HUES64 (cell line): ENCODE results near the gene PPP3R2.

Source experiments
- H3K27ac ChIP-seq: 2 replicates; pipeline ENCODE4 v1.7.0; 2013; ENCODE audit warnings: low read depth, low read length, inconsistent platforms
- H3K27me3 ChIP-seq: 2 replicates; pipeline ENCODE4 v1.6.1; 2013; ENCODE audit warnings: mild to moderate bottlenecking, low read length; ENCODE audit not compliant: insufficient read depth
- H3K36me3 ChIP-seq: 2 replicates; pipeline ENCODE4 v1.6.1; 2013; ENCODE audit warnings: mild to moderate bottlenecking, low read length; ENCODE audit not compliant: insufficient read depth
- H3K4me1 ChIP-seq: 2 replicates; pipeline ENCODE4 v1.6.1; 2013; ENCODE audit warnings: mild to moderate bottlenecking, low read length, moderate library complexity; ENCODE audit not compliant: insufficient read depth
- H3K4me3 ChIP-seq: 2 replicates; pipeline ENCODE4 v1.5.1; 2013; ENCODE audit warnings: mild to moderate bottlenecking, low read length, moderate library complexity
- H3K9ac ChIP-seq: 2 replicates; pipeline ENCODE4 v1.6.1; 2013; ENCODE audit warnings: mild to moderate bottlenecking, low read depth, low read length
- H3K9me3 ChIP-seq: 2 replicates; pipeline ENCODE4 v1.6.1; 2013; ENCODE audit warnings: low read depth, low read length; ENCODE audit not compliant: insufficient read depth
- WGBS: fragments of 150-250, 120-280 bp; methylation state at CpG from one replicate; pipeline ENCODE4 v1.1.7; 2013; ENCODE audit warnings: missing lambda C conversion rate; 5-methylcytosine and 5-hydroxymethylcytosine counted together

PPP3R2 gene

DNA sequence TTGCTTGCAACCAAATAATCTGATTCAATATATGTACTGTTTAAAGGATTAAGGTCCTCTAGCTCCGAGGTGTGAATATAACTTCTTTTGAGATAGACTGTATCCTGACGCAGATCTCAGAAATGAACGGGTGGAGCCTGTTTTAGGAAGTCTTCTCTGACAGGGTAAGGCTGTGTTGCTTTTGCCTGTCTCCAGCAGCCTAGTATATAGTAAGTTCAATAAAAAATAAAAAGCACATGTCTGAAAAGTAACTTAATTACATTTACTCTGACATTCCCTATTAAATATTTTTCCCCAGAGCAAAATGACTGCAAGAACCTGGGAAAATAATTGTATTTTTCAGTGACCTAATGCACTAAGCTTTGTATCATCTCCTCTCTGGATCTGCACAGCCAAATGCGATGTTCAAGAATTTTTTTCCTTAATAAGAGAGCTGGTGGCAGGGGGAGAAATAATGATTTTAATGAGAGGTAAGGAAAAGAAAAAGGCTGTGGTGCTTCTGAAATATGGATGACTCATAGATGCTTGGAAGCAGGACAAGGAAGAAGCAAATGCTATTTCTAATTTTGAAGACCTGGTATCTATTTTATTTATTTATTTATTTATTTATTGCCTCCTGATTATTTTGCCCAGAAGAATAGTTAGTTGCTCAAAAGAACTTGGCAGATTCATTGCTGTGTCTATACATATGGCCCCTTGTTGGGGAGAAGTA lies 7.3 kb downstream of the PPP3R2 start:
- no peak overlapping the region for H3K9ac ChIP-seq
- no peaks in the 10 kb centered on the region for H3K36me3 ChIP-seq
- H3K4me3 ChIP-seq = no peak overlapping the region
- H3K4me1 ChIP-seq = peaks cover 11% of the 10 kb centered on the region
- H3K27me3 ChIP-seq = no peaks in the 10 kb centered on the region
- 93% methylated on average over 4 of the region's 4 CpGs for WGBS
- H3K27ac ChIP-seq = no peak overlapping the region
- H3K9me3 ChIP-seq = no peaks in the 10 kb centered on the region

DNA sequence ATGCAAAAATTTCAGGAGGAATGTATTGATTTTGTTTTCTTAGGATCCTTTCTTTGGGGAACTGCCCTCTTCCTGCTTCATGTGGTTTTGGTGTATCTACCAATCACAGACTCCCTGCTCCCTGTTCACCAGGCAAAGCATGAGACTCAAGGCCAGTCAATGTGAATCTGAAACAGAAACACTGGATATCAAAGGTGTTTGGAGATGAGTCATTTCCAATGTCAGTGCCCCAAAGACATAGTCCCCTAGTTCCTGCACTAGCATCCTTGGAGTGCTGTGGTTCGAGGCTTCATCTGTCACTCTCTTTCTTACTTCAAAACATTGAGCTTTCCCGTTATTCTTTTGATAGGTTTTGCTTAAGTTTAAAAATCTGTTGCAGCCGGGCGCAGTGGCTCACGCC lies 8.1 kb downstream of the PPP3R2 start:
- H3K9me3 ChIP-seq = no peaks in the 10 kb centered on the region
- H3K27me3 ChIP-seq = no peaks in the 10 kb centered on the region
- H3K27ac ChIP-seq = no peak overlapping the region
- no peak overlapping the region for H3K4me3 ChIP-seq
- peaks cover 17% of the 10 kb centered on the region for H3K4me1 ChIP-seq
- H3K36me3 ChIP-seq = no peaks in the 10 kb centered on the region
- no peak overlapping the region for H3K9ac ChIP-seq
- 90% methylated on average over 5 of the region's 5 CpGs for WGBS

GRCh38 chr9:101585740-101586139 lies 9.0 kb downstream of the PPP3R2 start:
- Histone ChIP-seq H3K36me3 (no peaks in the 10 kb centered on the region), H3K27ac (no peak overlapping the region), H3K4me1 (peaks cover 17% of the 10 kb centered on the region), H3K9ac (no peak overlapping the region), H3K4me3 (no peak overlapping the region), H3K27me3 (no peaks in the 10 kb centered on the region), H3K9me3 (no peaks in the 10 kb centered on the region)
- WGBS = 85% methylated on average over 3 of the region's 3 CpGs

- Histone ChIP-seq H3K4me3 (no peak overlapping the region), H3K27ac (no peak overlapping the region), H3K27me3 (no peaks in the 10 kb centered on the region), H3K9ac (no peak overlapping the region), H3K9me3 (no peaks in the 10 kb centered on the region), H3K4me1 (peaks cover 21% of the 10 kb centered on the region), H3K36me3 (no peaks in the 10 kb centered on the region)
- no CpG with 5 or more reads among the region's 1 CpG for WGBS
These were observed 12.2 kb downstream of the PPP3R2 start for GRCh38 chr9:101582553-101582952.

DNA sequence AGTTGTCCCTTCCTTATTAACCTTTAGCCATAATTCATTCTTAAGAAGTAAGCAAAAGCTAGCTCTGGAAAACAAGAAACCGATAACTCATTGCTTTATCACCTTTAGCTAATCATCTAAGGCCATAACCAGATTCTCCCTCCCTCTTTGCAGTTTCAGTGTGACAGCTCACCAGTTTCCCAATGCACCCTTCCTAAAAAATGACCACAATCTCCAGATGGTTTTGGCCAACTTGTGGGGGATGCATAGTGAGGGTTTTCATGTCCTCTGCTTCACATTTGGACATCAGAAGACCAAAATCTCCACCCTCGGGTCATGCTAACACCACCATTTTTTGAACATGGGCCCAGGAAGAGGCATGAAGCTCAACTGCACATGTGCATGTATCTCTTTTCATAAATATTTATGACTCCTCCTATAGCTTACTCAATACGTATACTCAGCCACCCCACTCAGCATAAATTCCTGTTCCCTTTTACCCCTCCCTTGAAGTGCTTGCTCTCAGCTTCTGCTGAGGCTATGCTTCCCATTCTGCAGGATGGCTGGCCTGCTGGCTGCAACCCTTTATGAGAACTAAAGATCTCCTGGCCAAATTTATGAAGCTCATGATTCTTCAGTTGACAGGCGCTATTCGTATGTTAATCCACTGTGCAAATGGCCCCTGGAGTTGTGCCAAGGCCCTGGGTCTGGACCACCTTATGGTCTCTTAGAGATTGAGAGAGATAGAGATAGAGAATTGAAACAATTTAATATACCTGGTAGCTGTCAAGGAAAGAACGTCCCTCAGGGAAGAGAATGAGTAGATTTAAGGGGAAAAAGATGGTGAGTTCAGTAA lies 14.8 kb downstream of the PPP3R2 start:
- H3K4me1 ChIP-seq = peaks cover 21% of the 10 kb centered on the region
- H3K9ac ChIP-seq = no peak overlapping the region
- no peaks in the 10 kb centered on the region for H3K9me3 ChIP-seq
- H3K27me3 ChIP-seq = no peaks in the 10 kb centered on the region
- H3K4me3 ChIP-seq = no peak overlapping the region
- 91% methylated on average over 6 of the region's 6 CpGs for WGBS
- H3K27ac ChIP-seq = no peak overlapping the region
- H3K36me3 ChIP-seq = no peaks in the 10 kb centered on the region

- no peak overlapping the region for H3K27ac ChIP-seq
- H3K9ac ChIP-seq = no peak overlapping the region
These were observed 16.4 kb downstream of the PPP3R2 start for GRCh38 chr9:101578378-101578777.

DNA sequence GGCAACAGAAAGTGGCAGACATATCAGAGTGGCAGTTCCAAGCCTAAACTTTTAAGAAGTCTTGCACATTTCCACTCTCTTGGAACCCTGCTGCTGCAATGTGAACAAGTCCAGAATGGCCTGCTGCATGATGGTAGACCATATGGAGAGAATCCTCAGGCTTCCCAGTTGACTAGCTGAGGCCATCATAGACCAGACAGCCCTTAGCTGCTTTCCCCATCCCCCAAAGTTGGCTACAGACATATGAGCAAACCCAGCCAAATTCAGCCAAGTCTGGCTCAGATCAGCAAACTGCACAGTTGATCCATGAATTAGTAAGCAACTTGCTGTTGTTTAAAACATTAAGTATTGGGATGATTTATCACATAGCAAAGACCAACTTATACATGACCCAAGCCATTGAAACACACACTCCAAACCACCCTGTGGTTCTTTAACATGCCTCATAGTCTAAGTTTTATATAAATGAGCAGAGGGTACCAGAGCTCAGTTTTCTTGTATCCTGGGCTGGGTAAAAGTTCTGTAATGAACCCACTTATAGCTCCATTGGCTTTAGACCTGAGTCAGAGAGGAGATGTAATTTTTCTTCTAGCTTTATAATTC lies 19.9 kb downstream of the PPP3R2 start:
- no peaks in the 10 kb centered on the region for H3K27me3 ChIP-seq
- no peak overlapping the region for H3K4me3 ChIP-seq
- no peak overlapping the region for H3K9ac ChIP-seq
- H3K4me1 ChIP-seq = peaks cover 24% of the 10 kb centered on the region
- no peak overlapping the region for H3K27ac ChIP-seq
- peaks cover 4% of the 10 kb centered on the region; the same call in 1 of the 2 replicates for H3K36me3 ChIP-seq
- no peaks in the 10 kb centered on the region for H3K9me3 ChIP-seq

More at GRCh38 chr9:101578378-101578777, 16.4 kb downstream of the PPP3R2 start:
- WGBS = 83% methylated on average over 3 of the region's 3 CpGs
- H3K27me3 ChIP-seq = no peaks in the 10 kb centered on the region
- H3K36me3 ChIP-seq = no peaks in the 10 kb centered on the region
- H3K4me3 ChIP-seq = no peak overlapping the region
- no peaks in the 10 kb centered on the region for H3K9me3 ChIP-seq
- peaks cover 19% of the 10 kb centered on the region for H3K4me1 ChIP-seq

DNA sequence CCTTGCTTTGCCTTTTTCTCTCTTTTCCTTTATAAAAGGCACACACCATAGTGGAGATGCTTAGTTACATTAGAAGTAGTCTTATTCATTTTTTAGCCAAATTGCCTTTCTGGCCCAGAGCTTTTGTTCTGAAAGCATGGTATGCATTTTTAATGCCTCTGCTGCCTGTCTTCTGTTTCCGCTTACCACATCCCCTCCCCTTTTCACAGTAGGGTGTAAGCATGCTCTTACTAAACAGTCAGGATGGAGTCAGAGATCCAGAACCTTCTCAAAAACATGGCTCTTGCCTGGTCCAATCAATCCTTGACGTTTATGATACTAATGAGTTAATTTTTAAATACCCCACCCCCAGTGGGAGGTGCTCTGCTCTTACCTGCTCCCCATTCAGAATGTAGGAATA lies 22.5 kb downstream of the PPP3R2 start:
- 55% methylated on average over 1 of the region's 2 CpGs for WGBS
- Histone ChIP-seq H3K4me1 (peaks cover 20% of the 10 kb centered on the region), H3K27me3 (no peaks in the 10 kb centered on the region), H3K9me3 (no peaks in the 10 kb centered on the region), H3K27ac (no peak overlapping the region), H3K4me3 (no peak overlapping the region), H3K9ac (no peak overlapping the region), H3K36me3 (peaks cover 12% of the 10 kb centered on the region; the same call in 1 of the 2 replicates)

- H3K36me3 ChIP-seq = peaks cover 23% of the 10 kb centered on the region
- H3K27ac ChIP-seq = no peak overlapping the region
- 94% methylated on average over 1 of the region's 1 CpG for WGBS
- H3K4me3 ChIP-seq = no peak overlapping the region
- peaks cover 20% of the 10 kb centered on the region for H3K4me1 ChIP-seq
- H3K27me3 ChIP-seq = no peaks in the 10 kb centered on the region
- no peak overlapping the region for H3K9ac ChIP-seq
- no peaks in the 10 kb centered on the region for H3K9me3 ChIP-seq
These were observed 23.7 kb downstream of the PPP3R2 start for GRCh38 chr9:101571114-101571513.

DNA sequence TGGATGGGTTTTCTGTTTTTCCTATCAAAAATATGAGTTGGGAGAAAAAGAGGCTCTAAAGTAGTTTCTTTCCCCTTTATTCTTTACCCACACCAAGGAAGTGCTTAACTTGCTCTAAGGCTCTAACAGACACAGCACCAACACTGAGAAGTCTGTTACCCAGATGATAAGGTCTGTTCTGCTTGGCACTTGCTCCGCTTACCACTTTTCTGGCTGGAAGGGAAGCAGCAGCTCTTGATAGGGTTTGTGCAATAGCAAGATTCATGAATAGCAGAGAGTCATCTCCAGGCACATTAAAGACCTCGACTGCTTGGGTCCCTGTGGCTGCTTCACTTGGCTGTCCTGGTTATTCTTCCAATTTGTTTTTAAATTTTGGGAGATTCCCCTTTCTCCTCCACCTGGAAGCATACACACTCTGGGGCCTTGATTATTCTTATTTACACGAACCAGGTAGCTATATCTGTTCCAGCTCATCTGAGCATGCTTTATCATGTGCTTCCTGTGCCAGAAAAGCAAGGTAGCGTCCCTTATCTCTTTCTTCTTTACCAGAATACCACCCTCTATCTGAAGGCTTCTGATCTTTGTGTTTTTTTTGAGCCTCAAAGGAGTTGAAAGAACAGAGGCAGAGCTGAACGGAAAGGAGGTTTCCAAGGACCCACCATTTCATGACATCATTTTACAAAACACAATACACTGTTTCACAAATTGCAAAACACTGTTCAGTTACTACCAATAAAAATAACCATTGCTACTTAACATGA lies 24.8 kb downstream of the PPP3R2 start:
- H3K4me1 ChIP-seq = peaks cover 20% of the 10 kb centered on the region
- WGBS = 87% methylated on average over 5 of the region's 5 CpGs

More for the DNA sequence above, 24.8 kb downstream of the PPP3R2 start:
- Histone ChIP-seq H3K36me3 (peaks cover 35% of the 10 kb centered on the region), H3K4me3 (no peak overlapping the region), H3K27ac (no peak overlapping the region), H3K27me3 (no peaks in the 10 kb centered on the region), H3K9ac (no peak overlapping the region), H3K9me3 (no peaks in the 10 kb centered on the region)
